Thyroid gland (tissue), 4 donors: ENCODE data around the gene MAMLD1. TPM values are rescaled to one million over a fixed set of nuclear protein-coding genes. Genes with fewer than 3 reads are reported as not detected.

Source experiments
- DNase-seq, 2 donors: peaks; one replicate each; pipeline ENCODE4 v3.0.0-alpha.2; 2019
- H3K27ac ChIP-seq, 3 donors: fragments of 200-600 bp; sonication (generic); 1 replicate in 2 of 3; 2 replicates in 1 of 3; pipeline ENCODE4 v1.5.1; 2016 to 2019; ENCODE audit warnings: mild to moderate bottlenecking in 1 of 3, moderate library complexity in 1 of 3
- H3K27me3 ChIP-seq: fragments of 200-600 bp; sonication (generic); one replicate; pipeline ENCODE4 v1.5.1; 2019
- H3K36me3 ChIP-seq, 2 donors: fragments of 200-600 bp; sonication (generic); one replicate each; pipeline ENCODE4 v1.5.1; 2016 to 2019
- H3K4me1 ChIP-seq, 2 donors: fragments of 200-600 bp; sonication (generic); one replicate each; pipeline ENCODE4 v1.5.1; 2017 to 2019
- H3K4me3 ChIP-seq, 3 donors: fragments of 200-600 bp; sonication (generic); replicated peaks in 1 of 3; 1 replicate in 2 of 3; 2 replicates in 1 of 3; pipeline ENCODE4 v1.5.1; 2016; ENCODE audit warnings: mild to moderate bottlenecking in 1 of 3
- H3K9me3 ChIP-seq: fragments of 200-600 bp; sonication (generic); one replicate; pipeline ENCODE4 v1.5.1; 2017
- POLR2A ChIP-seq, 2 donors: fragments of 450-650 bp; IDR thresholded peaks; one replicate each; pipeline ENCODE4 v1.6.1; 2017; ENCODE audit warnings: antibody characterized with exemption in 2 of 2, mild to moderate bottlenecking in 2 of 2, moderate library complexity in 1 of 2
- WGBS, 2 donors: methylation state at CpG; one replicate each; pipeline ENCODE4 v1.1.5; 2017; 5-methylcytosine and 5-hydroxymethylcytosine counted together
- intact Hi-C: fragments of 100-400 bp; cut with DNase I; formaldehyde crosslinking; loops from one replicate; pipeline ENCODE4 v1.15.1; 2023
- total RNA-seq, 4 donors: library from RNA; depleted of rRNA; stranded (reverse); fragments of >200 nt; gene quantifications; one replicate each; pipeline ENCODE4 v1.2.3, GENCODE V29; 2016
- TF ChIP-seq, protein P1 (sequence below), 6 experiments: fragments of 200-600 bp in 3 of 6; fragments of 450-650 bp in 3 of 6; sonication (generic) in 3 of 6; IDR thresholded peaks; one replicate each; pipeline ENCODE4 v1.5.1; 2016 to 2019; ENCODE audit warnings: antibody characterized with exemption in 6 of 6, mild to moderate bottlenecking in 2 of 6, inconsistent platforms in 1 of 6, moderate library complexity in 1 of 6

The MAMLD1 gene
- total RNA-seq, 4 donors from 2014 or later: 1.3 to 2.2 (median 1.8) TPM

DNA sequence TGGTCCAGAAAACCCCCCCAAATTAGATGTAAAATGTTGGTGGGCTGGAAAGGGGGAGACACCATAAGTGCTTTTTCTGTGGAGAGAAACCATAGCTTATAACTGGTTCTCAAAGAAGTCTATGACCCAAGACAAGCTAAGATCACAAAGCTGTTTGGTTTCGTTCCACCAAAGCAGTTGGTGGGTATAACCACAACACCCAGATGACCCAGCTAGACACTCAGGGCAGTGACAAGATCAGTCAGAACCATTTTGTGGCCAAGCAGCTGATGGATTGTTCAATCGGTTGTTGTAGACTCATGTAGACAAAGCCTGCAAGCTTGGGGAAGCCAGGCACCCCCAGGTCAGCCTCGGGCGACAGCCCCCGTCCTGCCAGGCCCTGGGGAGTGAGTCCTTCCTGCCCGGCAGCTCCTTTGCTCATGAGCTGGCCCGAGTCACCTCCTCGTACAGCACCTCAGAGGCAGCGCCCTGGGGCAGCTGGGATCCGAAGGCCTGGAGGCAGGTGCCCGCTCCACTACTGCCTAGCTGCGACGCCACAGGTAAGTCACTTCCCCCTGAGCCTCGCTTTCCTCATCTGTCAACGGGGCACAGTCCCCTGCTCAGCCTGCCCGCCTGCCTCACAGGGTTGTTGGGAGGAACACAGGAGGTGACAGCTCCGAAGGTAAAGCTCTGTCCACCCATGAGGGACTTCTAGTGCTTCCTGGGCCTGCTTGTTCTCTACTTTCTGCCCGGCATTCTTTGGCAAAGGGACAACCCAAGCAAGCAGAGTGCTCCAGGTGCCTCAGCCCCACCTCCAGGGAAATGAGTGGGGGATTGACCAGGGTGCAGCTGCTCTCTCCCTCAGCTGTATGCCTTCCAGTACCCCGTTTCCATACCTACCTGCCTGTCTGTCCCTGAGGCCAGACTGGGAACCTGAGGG is 140.1 kb downstream of the MAMLD1 start:
- peak; percentile 43 for DNase-seq
- no peaks in the 10 kb centered on the region for H3K9me3 ChIP-seq
- intact Hi-C loops: no loop called here
- WGBS, 2 donors: 84 to 100% methylated on average over 1 to 2 of the region's 19 CpGs
- TF ChIP-seq, protein P1, sequence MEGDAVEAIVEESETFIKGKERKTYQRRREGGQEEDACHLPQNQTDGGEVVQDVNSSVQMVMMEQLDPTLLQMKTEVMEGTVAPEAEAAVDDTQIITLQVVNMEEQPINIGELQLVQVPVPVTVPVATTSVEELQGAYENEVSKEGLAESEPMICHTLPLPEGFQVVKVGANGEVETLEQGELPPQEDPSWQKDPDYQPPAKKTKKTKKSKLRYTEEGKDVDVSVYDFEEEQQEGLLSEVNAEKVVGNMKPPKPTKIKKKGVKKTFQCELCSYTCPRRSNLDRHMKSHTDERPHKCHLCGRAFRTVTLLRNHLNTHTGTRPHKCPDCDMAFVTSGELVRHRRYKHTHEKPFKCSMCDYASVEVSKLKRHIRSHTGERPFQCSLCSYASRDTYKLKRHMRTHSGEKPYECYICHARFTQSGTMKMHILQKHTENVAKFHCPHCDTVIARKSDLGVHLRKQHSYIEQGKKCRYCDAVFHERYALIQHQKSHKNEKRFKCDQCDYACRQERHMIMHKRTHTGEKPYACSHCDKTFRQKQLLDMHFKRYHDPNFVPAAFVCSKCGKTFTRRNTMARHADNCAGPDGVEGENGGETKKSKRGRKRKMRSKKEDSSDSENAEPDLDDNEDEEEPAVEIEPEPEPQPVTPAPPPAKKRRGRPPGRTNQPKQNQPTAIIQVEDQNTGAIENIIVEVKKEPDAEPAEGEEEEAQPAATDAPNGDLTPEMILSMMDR (IDR thresholded peaks at IDR 0.05): no peak
- no peak for TF ChIP-seq POLR2A (IDR thresholded peaks at IDR 0.05)
- H3K4me3 ChIP-seq: no peak overlapping the region
- H3K27ac ChIP-seq: peak overlapping the region; percentile 80 to 87 (median 81)
- no peaks in the 10 kb centered on the region for H3K36me3 ChIP-seq
- no peaks in the 10 kb centered on the region for H3K27me3 ChIP-seq
- H3K4me1 ChIP-seq: peaks cover 9 to 51% of the 10 kb centered on the region in 2 donors

DNA sequence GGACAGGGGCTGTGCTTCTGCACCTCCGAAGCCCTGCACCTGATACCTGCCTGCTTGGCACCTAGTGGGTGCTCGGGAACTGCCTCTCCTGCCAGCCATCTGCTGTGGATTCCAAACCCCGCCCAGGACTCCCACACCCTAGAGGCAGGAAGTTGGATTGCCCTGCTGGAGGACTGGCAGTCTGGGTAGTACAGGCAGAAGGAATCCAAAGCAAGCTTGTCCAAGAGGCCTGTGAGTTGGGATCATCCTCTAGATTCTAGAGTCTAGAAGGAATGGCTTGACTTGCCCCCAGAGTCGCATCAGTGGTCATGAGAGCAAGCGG is 140.7 kb downstream of the MAMLD1 start:
- peak; percentile 11 to 26 for DNase-seq
- Histone ChIP-seq H3K36me3 (no peaks in the 10 kb centered on the region), H3K27me3 (no peaks in the 10 kb centered on the region), H3K4me3 (no peak overlapping the region), H3K27ac (peak overlapping the region; percentile 80 to 87 (median 81)), H3K4me1 (peaks cover 13 to 57% of the 10 kb centered on the region in 2 donors), H3K9me3 (no peaks in the 10 kb centered on the region)
- no peak for TF ChIP-seq POLR2A (IDR thresholded peaks at IDR 0.05)
- TF ChIP-seq, protein P1 (IDR thresholded peaks at IDR 0.05): peak in 1 of 6 experiments; percentile 5
- WGBS, 2 donors: 58 to 75% methylated on average over 1 to 2 of the region's 5 CpGs
- intact Hi-C loops: no loop called here

DNA sequence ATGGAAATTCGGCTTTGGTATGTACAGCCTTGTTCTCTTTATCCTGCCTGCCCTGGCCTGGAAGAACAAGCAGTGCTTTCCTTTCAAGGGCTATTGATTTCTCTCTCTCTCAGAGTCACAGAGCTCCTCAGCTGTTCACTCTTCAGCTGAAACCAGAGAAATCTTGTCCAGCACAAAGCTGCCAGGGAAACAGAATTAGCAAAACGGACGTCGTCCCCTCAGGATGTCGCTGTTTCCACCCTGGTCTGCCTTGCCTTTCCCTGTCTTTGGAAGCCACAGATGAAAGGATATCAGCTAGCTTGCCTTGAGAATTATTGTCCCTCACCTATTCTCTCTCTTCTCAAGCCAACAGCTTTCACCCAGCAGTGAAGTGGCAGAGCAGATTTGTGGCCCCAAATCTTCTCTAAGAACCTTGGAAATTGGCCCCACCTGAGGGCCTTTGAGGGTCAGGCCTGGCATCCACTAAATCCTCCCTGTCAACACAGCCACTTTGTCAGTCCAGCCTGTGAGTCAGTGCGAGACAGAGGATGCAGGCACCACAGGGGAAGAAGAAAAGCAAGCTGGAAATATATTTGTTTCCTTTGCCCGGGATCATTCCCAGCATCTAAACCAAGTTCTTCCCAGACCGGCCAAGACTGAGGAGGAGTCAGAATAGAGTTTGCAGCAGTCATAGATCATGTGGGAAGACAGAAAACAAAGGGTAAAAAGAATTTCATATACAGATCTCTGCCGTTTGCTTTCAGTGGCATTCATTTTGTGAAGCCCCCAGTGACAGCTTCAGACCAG is 141.5 kb downstream of the MAMLD1 start:
- peak in 1 of 2 donors; percentile 12 for TF ChIP-seq POLR2A (IDR thresholded peaks at IDR 0.05)
- TF ChIP-seq, protein P1 (IDR thresholded peaks at IDR 0.05): peak in 4 of 6 experiments; percentile 12 to 45 (median 37)
- Histone ChIP-seq H3K4me3 (no peak overlapping the region), H3K27ac (peak overlapping the region; percentile 79 to 90 (median 81)), H3K9me3 (no peaks in the 10 kb centered on the region), H3K36me3 (no peaks in the 10 kb centered on the region), H3K27me3 (no peaks in the 10 kb centered on the region), H3K4me1 (peaks cover 13 to 61% of the 10 kb centered on the region in 2 donors)
- intact Hi-C loops: no loop called here
- WGBS, 2 donors: 40 to 41% methylated on average over 9 of the region's 9 CpGs
- peak; percentile 60 to 61 for DNase-seq

DNA sequence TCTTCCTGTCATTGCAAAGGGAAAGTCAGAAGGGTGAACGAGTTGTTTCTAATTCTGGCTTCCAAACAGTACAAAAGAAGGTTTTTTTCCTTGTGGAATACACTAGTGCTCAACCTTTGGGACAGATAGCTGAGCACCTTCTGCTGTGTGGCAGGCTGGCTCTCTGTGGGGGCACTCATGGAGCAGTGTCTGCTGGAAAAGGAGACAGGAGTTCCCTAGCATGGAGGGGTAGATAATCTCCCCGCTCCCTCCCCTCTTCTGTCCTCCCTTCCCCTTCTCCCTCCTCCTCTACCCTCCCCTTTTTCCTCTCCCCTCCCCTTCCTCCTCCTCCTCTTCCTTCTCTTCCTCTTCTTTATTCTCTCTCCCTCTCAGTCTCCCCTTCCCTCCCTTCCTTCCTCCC is 142.9 kb downstream of the MAMLD1 start:
- peak overlapping the region in 2 of 3 donors; percentile 15 to 68 for H3K27ac ChIP-seq
- H3K27me3 ChIP-seq: no peaks in the 10 kb centered on the region
- H3K4me1 ChIP-seq: peaks cover 13 to 61% of the 10 kb centered on the region in 2 donors
- no peak overlapping the region for H3K4me3 ChIP-seq
- no peaks in the 10 kb centered on the region for H3K9me3 ChIP-seq
- no peak for TF ChIP-seq POLR2A (IDR thresholded peaks at IDR 0.05)
- TF ChIP-seq, protein P1 (IDR thresholded peaks at IDR 0.05): no peak
- no peaks in the 10 kb centered on the region for H3K36me3 ChIP-seq
- 63 to 80% methylated on average over 2 of the region's 2 CpGs for WGBS, 2 donors
- intact Hi-C loops: no loop called here
- DNase-seq: no peak
